ENCODE measurements around the gene NOX4. TPM values are rescaled to one million over a fixed set of nuclear protein-coding genes. Genes with fewer than 3 reads are reported as not detected.

NOX4 gene
- 0.04 TPM in 1 of 2 replicates, not detected in the other for polyA plus RNA-seq (2011; rRNA removed)
- not detected in 2 replicates for polyA plus RNA-seq (2012; cell fraction: cytosol; rRNA removed)
- not detected in 2 replicates for polyA plus RNA-seq (2012; cell fraction: nucleus; rRNA removed)
- 0.12 TPM in 1 of 3 replicates, not detected in the others for polyA plus RNA-seq (2017; fragmentation: RNase III; extraction: RNeasy Plus Mini Kit Qiagen cat#74134 plus additional on column Dnase treatment)
- polyA minus RNA-seq (2011; rRNA and poly(A)+ RNA removed): not detected in 2 replicates

GRCh38 chr11:89490981-89491690, at the start of gene NOX4:
NOX4 (minus strand) TSS chr11:89491375; CDS start chr11:89491246, 129 bp downstream.
- no peak within 1 kb of the TSS for H3K4me3 ChIP-seq
- no peaks in the 10 kb centered on the region for H3K9me3 ChIP-seq
- H3K27ac ChIP-seq: no peak within 1 kb of the TSS
- peak within 1 kb of the TSS; percentile 14; the same call in 1 of the 3 replicates for H3K4me2 ChIP-seq
- no peak for FAIRE-seq
- TF ChIP-seq NFE2L2 (conservative IDR thresholded peaks at IDR 0.05; ENCODE audit: low read length) (no peak), PBX3 (IDR thresholded peaks at IDR 0.05) (no peak)
- ATAC-seq: peak; percentile 39 to 66; a peak in 4 of 6 replicates
- CTCF ChIA-PET: interaction anchor here (1.2 kb wide), 1 partner anchor 11 kb away, joined by 4 read pairs; no protein-coding TSS in a partner anchor
- DNase-seq (ENCODE audit: low read depth in 1 of 2, low spot score in 1 of 2): no peak
- POLR2A ChIA-PET: no interaction called here
- no peaks in the 10 kb centered on the region for H3K4me1 ChIP-seq
- WGBS (ENCODE audit: missing lambda C conversion rate): 32% methylated on average over 31 of the region's 51 CpGs

- Histone ChIP-seq H3K4me1 (no peaks in the 10 kb centered on the region), H3K9me3 (no peaks in the 10 kb centered on the region), H3K27ac (no peak overlapping the region), H3K4me3 (no peak overlapping the region), H3K4me2 (no peak overlapping the region)
- 3% methylated on average over 1 of the region's 1 CpG for WGBS (ENCODE audit: missing lambda C conversion rate)
- DNase-seq (ENCODE audit: low read depth in 1 of 2, low spot score in 1 of 2) (no peak), FAIRE-seq (no peak), ATAC-seq (no peak)
- POLR2A ChIA-PET: no interaction called here
- TF ChIP-seq E2F6 (IDR thresholded peaks at IDR 0.05; ENCODE audit: borderline replicate concordance, low read depth) (no peak), HEYL (CRISPR knock-in tag; IDR thresholded peaks at IDR 0.05) (no peak), NFE2L2 (conservative IDR thresholded peaks at IDR 0.05; ENCODE audit: low read length) (no peak), MAX (IDR thresholded peaks at IDR 0.05) (no peak), PBX3 (IDR thresholded peaks at IDR 0.05) (no peak), MAFK (IDR thresholded peaks at IDR 0.05; ENCODE audit: partially characterized antibody) (no peak), JUN (IDR thresholded peaks at IDR 0.05) (no peak), MAZ (IDR thresholded peaks at IDR 0.05; ENCODE audit: borderline replicate concordance, low read depth, low read length) (no peak), CEBPB (IDR thresholded peaks at IDR 0.05) (no peak), POLR2AphosphoS2 (conservative IDR thresholded peaks at IDR 0.05; ENCODE audit: low read length) (no peak), ESRRA (IDR thresholded peaks at IDR 0.05; ENCODE audit: borderline replicate concordance, low read length) (no peak), MYC (IDR thresholded peaks at IDR 0.05; ENCODE audit: borderline replicate concordance, low read length) (no peak), USF2 (IDR thresholded peaks at IDR 0.05) (no peak), ZFP36 (IDR thresholded peaks at IDR 0.05; ENCODE audit: borderline replicate concordance, partially characterized antibody) (no peak)
- CTCF ChIA-PET: no interaction called here
Observed at GRCh38 chr11:89540826-89541225, 49.7 kb upstream of the NOX4 start.

GRCh38 chr11:89537936-89538335, 46.8 kb upstream of the NOX4 start:
- POLR2A ChIA-PET: no interaction called here
- WGBS (ENCODE audit: missing lambda C conversion rate): 2% methylated on average over 1 of the region's 1 CpG
- Histone ChIP-seq H3K4me2 (no peak overlapping the region), H3K9me3 (no peaks in the 10 kb centered on the region), H3K4me3 (no peak overlapping the region), H3K27ac (no peak overlapping the region), H3K4me1 (no peaks in the 10 kb centered on the region)
- TF ChIP-seq HMGXB4 (CRISPR knock-in tag; IDR thresholded peaks at IDR 0.05; ENCODE audit: borderline replicate concordance): no peak
- no peak for TF ChIP-seq MAZ (IDR thresholded peaks at IDR 0.05; ENCODE audit: borderline replicate concordance, low read depth, low read length)
- no peak for TF ChIP-seq GATA3 (IDR thresholded peaks at IDR 0.05; ENCODE audit: borderline replicate concordance)
- no peak for TF ChIP-seq EHMT2 (IDR thresholded peaks at IDR 0.05; ENCODE audit: low read depth)
- TF ChIP-seq KDM1A (IDR thresholded peaks at IDR 0.05; ENCODE audit: low read depth): no peak
- DNase-seq (ENCODE audit: low read depth in 1 of 2, low spot score in 1 of 2) (no peak), FAIRE-seq (no peak), ATAC-seq (no peak)
- CTCF ChIA-PET: no interaction called here

Measured in A549 (cell line).